Measurements from ENCODE around the gene NR2F2.

Gene NR2F2

GRCh38 chr15:96353930-96354730 lies 23.6 kb downstream of the NR2F2 start:
- no peak for DNase-seq (ENCODE audit: low spot score)

GRCh38 chr15:96354731-96355567 lies 24.4 kb downstream of the NR2F2 start:
- no peak for DNase-seq (ENCODE audit: low spot score)

GRCh38 chr15:96355568-96356187 lies 25.2 kb downstream of the NR2F2 start:
- DNase-seq (ENCODE audit: low spot score), result no peak

- peak; percentile 67 for DNase-seq (ENCODE audit: low spot score)
These were observed 26.3 kb downstream of the NR2F2 start for GRCh38 chr15:96356494-96357455.

- no peak for DNase-seq (ENCODE audit: low spot score)
These were observed 27.7 kb downstream of the NR2F2 start for GRCh38 chr15:96358001-96358801.

GRCh38 chr15:96358821-96359615 lies 28.5 kb downstream of the NR2F2 start:
- no peak for DNase-seq (ENCODE audit: low spot score)

GRCh38 chr15:96359616-96360521 lies 29.4 kb downstream of the NR2F2 start:
- DNase-seq (ENCODE audit: low spot score), result no peak

GRCh38 chr15:96360581-96361308 lies 30.2 kb downstream of the NR2F2 start:
- no peak for DNase-seq (ENCODE audit: low spot score)

GRCh38 chr15:96361309-96362010 lies 31.0 kb downstream of the NR2F2 start:
- no peak for DNase-seq (ENCODE audit: low spot score)

GRCh38 chr15:96362011-96362754 lies 31.7 kb downstream of the NR2F2 start:
- DNase-seq (ENCODE audit: low spot score), result no peak

GRCh38 chr15:96362755-96363651 lies 32.5 kb downstream of the NR2F2 start:
- no peak for DNase-seq (ENCODE audit: low spot score)

GRCh38 chr15:96363707-96364106 lies 33.2 kb downstream of the NR2F2 start:
- no peak for DNase-seq (ENCODE audit: low spot score)

- DNase-seq (ENCODE audit: low spot score), result no peak
These were observed 35.5 kb downstream of the NR2F2 start for GRCh38 chr15:96365781-96366525.

GRCh38 chr15:96366526-96366877 lies 36.0 kb downstream of the NR2F2 start:
- DNase-seq (ENCODE audit: low spot score), result no peak

Measured in COLO829 (cell line).